HCT116 (cell line): ENCODE data around the gene WBP2NL. TPM values are rescaled to one million over a fixed set of nuclear protein-coding genes. Genes with fewer than 3 reads are reported as not detected.

Experiments used
- ATAC-seq: fragments of 200-7000 bp; cut with Tn5 transposase; 2 replicates; pipeline ENCODE4 v1.9.1; 2020; ENCODE audit warnings: mild to moderate bottlenecking, moderate library complexity
- BruUV-seq: library from RNA; stranded (reverse); fragments of 400-500 nt; replicated peaks from 2 replicates; lab custom pipeline; 2021; lab: Mats Ljungman, UMichigan
- CTCF ChIA-PET: fragments of 300-600 bp; sonication (Branson Sonifier 250); formaldehyde crosslinking; loops from one replicate; lab custom pipeline; 2021; ENCODE audit warnings: antibody characterized with exemption; lab: Charles Lee
- POLR2A ChIA-PET: fragments of 300-600, 350-600 bp; sonication (Branson Sonifier 250); formaldehyde crosslinking; loops from one replicate; lab custom pipeline; 2021; ENCODE audit warnings: antibody characterized with exemption; lab: Charles Lee
- RAD21 ChIA-PET, 2 experiments: fragments of 300-600 bp; sonication (Branson Sonifier 250); formaldehyde crosslinking; loops; one replicate each; lab custom pipeline; 2023; ENCODE audit warnings: low total read pairs in 2 of 2; ENCODE audit not compliant: uncharacterized antibody in 2 of 2, unreplicated experiment in 2 of 2, low non-redundant PET in 1 of 2; lab: Charles Lee
- DNase-seq: peaks from one replicate; pipeline ENCODE4 v3.0.0-alpha.2; 2010; ENCODE audit warnings: low read depth, low spot score
- H2AFZ ChIP-seq: fragments of 200-600 bp; shearing (Covaris generic), sonication (generic); 2 replicates; pipeline ENCODE4 v1.6.1; 2017; ENCODE audit warnings: low read depth, mixed run types, mixed read lengths, antibody characterized with exemption, low read length; ENCODE audit not compliant: poor library complexity, severe bottlenecking
- H3K27ac ChIP-seq: 2 replicates; pipeline ENCODE4 v1.5.1; 2012; ENCODE audit warnings: low read depth, low read length
- H3K27me3 ChIP-seq: fragments of 200-600 bp; sonication (generic); 2 replicates; pipeline ENCODE4 v1.6.1; 2016; ENCODE audit warnings: mixed run types, low read length, mixed read lengths; ENCODE audit not compliant: insufficient read depth
- H3K36me3 ChIP-seq, 2 experiments: fragments of 200-500 bp in 1 of 2; fragments of 200-600 bp in 1 of 2; sonication (Bioruptor generic) in 1 of 2; sonication (generic) in 1 of 2; 2 replicates each; pipeline versions ENCODE4 v1.5.1 to v1.6.1; 2014 to 2016; ENCODE audit warnings: low read length in 2 of 2, inconsistent platforms in 1 of 2, mixed read lengths in 1 of 2, mixed run types in 1 of 2; ENCODE audit not compliant: insufficient read depth in 2 of 2, control insufficient read depth in 1 of 2
- H3K4me1 ChIP-seq, 2 experiments: fragments of 200-600 bp in 1 of 2; sonication (generic) in 1 of 2; 2 replicates each; pipeline versions ENCODE4 v1.5.1 to v1.6.1; 2012 to 2017; ENCODE audit warnings: low read length in 2 of 2, inconsistent platforms in 1 of 2, mild to moderate bottlenecking in 1 of 2, mixed read lengths in 1 of 2, mixed run types in 1 of 2, moderate library complexity in 1 of 2; ENCODE audit not compliant: insufficient read depth in 2 of 2, control insufficient read depth in 1 of 2
- H3K4me2 ChIP-seq: fragments of 200-600 bp; sonication (generic); 2 replicates; pipeline ENCODE4 v1.6.1; 2017; ENCODE audit warnings: mixed run types, low read length, mixed read lengths
- H3K4me3 ChIP-seq, 2 experiments: fragments of 200-600 bp in 1 of 2; sonication (generic) in 1 of 2; replicated peaks in 1 of 2; 2 replicates each; pipeline ENCODE4 v1.5.1; 2011 to 2016; ENCODE audit warnings: low read length in 2 of 2, control low read depth in 1 of 2, low read depth in 1 of 2, mild to moderate bottlenecking in 1 of 2, mixed read lengths in 1 of 2, mixed run types in 1 of 2
- H3K79me2 ChIP-seq: fragments of 200-600 bp; sonication (generic); 2 replicates; pipeline ENCODE4 v1.6.1; 2017; ENCODE audit warnings: mild to moderate bottlenecking, mixed run types, low read length, moderate library complexity, mixed read lengths; ENCODE audit not compliant: insufficient read depth
- H3K9ac ChIP-seq: fragments of 200-600 bp; sonication (generic); 2 replicates; pipeline ENCODE4 v1.6.1; 2016; ENCODE audit warnings: low read length, mixed read lengths
- H3K9me2 ChIP-seq: fragments of 200-600 bp; sonication (generic), shearing (Covaris generic); 2 replicates; pipeline ENCODE4 v1.6.1; 2017; ENCODE audit warnings: mixed run types, mild to moderate bottlenecking, moderate library complexity; ENCODE audit not compliant: insufficient read depth
- H3K9me3 ChIP-seq, 2 experiments: fragments of 200-500 bp in 1 of 2; fragments of 200-600 bp in 1 of 2; sonication (Bioruptor generic) in 1 of 2; sonication (generic) in 1 of 2; 2 replicates each; pipeline ENCODE4 v1.6.1; 2014 to 2017; ENCODE audit warnings: low read length in 2 of 2, mixed read lengths in 2 of 2, inconsistent platforms in 1 of 2, low read depth in 1 of 2, mild to moderate bottlenecking in 1 of 2, mixed run types in 1 of 2, moderate library complexity in 1 of 2; ENCODE audit not compliant: control insufficient read depth in 1 of 2, insufficient read depth in 1 of 2
- H4K20me1 ChIP-seq: fragments of 200-600 bp; sonication (generic), shearing (Covaris generic); 2 replicates; pipeline ENCODE4 v1.6.1; 2017; ENCODE audit warnings: mixed run types, mild to moderate bottlenecking, moderate library complexity; ENCODE audit not compliant: insufficient read depth
- CBX3 ChIP-seq: IDR thresholded peaks from 2 replicates; pipeline ENCODE4 v1.6.1; 2012; ENCODE audit warnings: low read depth
- CEBPB ChIP-seq: IDR thresholded peaks from 2 replicates; pipeline ENCODE4 v1.6.1; 2012; ENCODE audit warnings: low read depth
- RAD21 ChIP-seq: IDR thresholded peaks from 2 replicates; pipeline ENCODE4 v1.6.1; 2012; ENCODE audit warnings: low read depth, mild to moderate bottlenecking
- SIN3A ChIP-seq: IDR thresholded peaks from 2 replicates; pipeline ENCODE4 v1.6.1; 2012; ENCODE audit warnings: low read depth
- SRF ChIP-seq: IDR thresholded peaks from 2 replicates; pipeline ENCODE4 v1.6.1; 2012; ENCODE audit warnings: low read depth
- ZFX ChIP-seq: fragments of 450-650 bp; IDR thresholded peaks from 2 replicates; pipeline ENCODE4 v1.6.1; 2017
- intact Hi-C: fragments of 100-400 bp; cut with micrococcal nuclease; formaldehyde crosslinking; loops from 2 replicates; pipeline ENCODE4 v1.10.0; 2022
- total RNA-seq: library from RNA; stranded (reverse); gene quantifications from one replicate; pipeline ENCODE4 v1.2.1, GENCODE V29; 2021; ENCODE audit not compliant: unreplicated experiment
- TF ChIP-seq, protein P1 (sequence below): IDR thresholded peaks from 2 replicates; pipeline ENCODE4 v1.6.1; 2012
- TF ChIP-seq, protein P2 (sequence below): IDR thresholded peaks from 2 replicates; pipeline ENCODE4 v1.6.1; 2012
- TF ChIP-seq, protein P3 (sequence below), 3 experiments: fragments of 200-600 bp in 1 of 3; sonication (generic) in 1 of 3; IDR thresholded peaks in 2 of 3; conservative IDR thresholded peaks in 1 of 3; 2 replicates each; pipeline ENCODE4 v1.5.1; 2012 to 2017; ENCODE audit warnings: low read depth in 2 of 3, low read length in 2 of 3, antibody characterized with exemption in 1 of 3, borderline replicate concordance in 1 of 3, control low read depth in 1 of 3, mild to moderate bottlenecking in 1 of 3, mixed read lengths in 1 of 3, mixed run types in 1 of 3, moderate library complexity in 1 of 3; ENCODE audit not compliant: insufficient read depth in 1 of 3
- TF ChIP-seq, protein P4 (sequence below): IDR thresholded peaks from 2 replicates; pipeline ENCODE4 v1.6.1; 2012; ENCODE audit warnings: low read depth

Gene WBP2NL
- total RNA-seq, 1 experiment from 2014 or later: not detected

DNA sequence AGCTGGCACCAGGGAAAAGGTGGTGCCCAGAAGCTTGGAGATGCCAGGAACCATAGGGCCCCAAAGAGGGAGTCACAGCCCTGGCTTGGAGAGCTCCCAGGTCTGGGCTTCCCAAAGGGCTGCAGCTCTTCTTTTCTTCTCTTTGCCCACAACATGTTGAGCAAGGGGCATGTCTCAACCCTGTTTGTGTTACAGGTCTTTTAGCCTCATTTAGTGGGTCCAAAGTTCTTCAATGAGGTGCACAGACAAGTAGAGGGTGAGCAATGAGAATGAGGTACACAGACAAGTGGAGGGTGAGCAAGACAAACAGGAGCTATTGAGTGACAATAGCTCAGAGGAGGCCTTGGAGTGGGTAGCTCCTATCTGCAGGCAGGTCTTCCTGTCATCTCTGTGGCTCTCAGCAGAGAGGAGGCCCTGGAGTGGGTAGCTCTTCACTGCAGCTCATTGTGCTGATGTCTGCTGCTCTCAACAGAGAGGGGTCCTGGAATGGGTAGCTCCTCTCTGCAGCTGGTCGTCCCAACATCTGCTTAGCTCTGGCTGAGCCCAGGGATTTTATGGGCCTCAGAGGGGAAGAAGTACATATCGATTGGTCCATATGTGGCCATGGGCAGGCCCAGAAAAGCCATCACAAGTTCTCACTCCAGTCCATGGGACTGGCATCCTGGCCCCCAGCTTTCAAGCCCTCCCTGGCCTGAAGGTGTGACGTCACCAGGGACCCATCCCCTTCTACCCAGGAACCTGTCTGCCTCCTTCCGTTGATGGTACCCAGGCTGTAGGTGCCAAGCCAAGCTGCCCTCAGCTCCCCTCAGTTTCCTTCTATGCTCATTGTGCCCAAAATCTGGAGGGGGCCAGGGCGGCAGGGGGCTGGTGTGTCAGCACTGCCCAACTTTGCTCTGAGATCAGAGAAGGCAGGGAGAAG is 34.9 kb downstream of the WBP2NL start:
- RAD21 ChIA-PET: no interaction called here
- no peak for ATAC-seq
- POLR2A ChIA-PET: no interaction called here
- no peaks in the 10 kb centered on the region for H3K79me2 ChIP-seq
- no peaks in the 10 kb centered on the region for H3K36me3 ChIP-seq
- intact Hi-C loops: no loop called here
- H3K9me2 ChIP-seq: no peaks in the 10 kb centered on the region
- no peak overlapping the region for H2AFZ ChIP-seq
- CTCF ChIA-PET: no interaction called here
- H3K4me3 ChIP-seq: no peak overlapping the region
- H3K27me3 ChIP-seq: no peaks in the 10 kb centered on the region
- TF ChIP-seq RAD21 (no peak), CBX3 (0 out of 2 replicates have a peak, but pooled peaks have one; percentile 20), SRF (no peak)
- TF ChIP-seq, protein P1, sequence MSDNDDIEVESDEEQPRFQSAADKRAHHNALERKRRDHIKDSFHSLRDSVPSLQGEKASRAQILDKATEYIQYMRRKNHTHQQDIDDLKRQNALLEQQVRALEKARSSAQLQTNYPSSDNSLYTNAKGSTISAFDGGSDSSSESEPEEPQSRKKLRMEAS: no peak
- no peak overlapping the region for H3K4me2 ChIP-seq
- H3K4me1 ChIP-seq: no peaks in the 10 kb centered on the region
- no peak overlapping the region for H3K9ac ChIP-seq
- peaks cover 4 to 11% of the 10 kb centered on the region in 2 experiments; a peak in 2 of 4 replicates for H3K9me3 ChIP-seq
- no peak for DNase-seq
- BruUV-seq: no TSS peak
- no peaks in the 10 kb centered on the region for H4K20me1 ChIP-seq
- H3K27ac ChIP-seq: no peak overlapping the region

DNA sequence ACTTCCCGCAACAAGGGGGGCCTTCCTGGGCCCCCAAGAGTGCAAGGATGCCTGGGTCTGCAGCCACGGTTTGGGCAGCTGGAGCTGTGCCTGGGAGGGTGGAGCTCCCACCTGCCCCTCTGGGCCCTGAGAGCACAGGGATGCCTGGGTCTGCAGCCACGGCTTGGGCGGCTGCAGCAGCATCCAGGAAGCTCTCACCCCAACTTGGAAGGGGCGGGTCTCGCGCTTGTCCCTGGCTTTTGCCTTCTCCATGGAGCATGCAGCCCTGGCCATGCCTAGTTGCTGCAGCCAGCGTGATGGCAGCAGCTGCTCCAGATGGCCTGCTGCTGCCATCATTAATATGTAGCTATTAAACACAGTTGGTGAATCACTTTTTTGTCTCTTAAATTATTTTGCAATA is 36.7 kb downstream of the WBP2NL start:
- H3K36me3 ChIP-seq: no peaks in the 10 kb centered on the region
- H3K4me3 ChIP-seq: no peak overlapping the region
- H3K27me3 ChIP-seq: no peaks in the 10 kb centered on the region
- no TSS peak for BruUV-seq
- POLR2A ChIA-PET: no interaction called here
- H4K20me1 ChIP-seq: no peaks in the 10 kb centered on the region
- no peak overlapping the region for H3K9ac ChIP-seq
- no peaks in the 10 kb centered on the region for H3K4me1 ChIP-seq
- ATAC-seq (no peak), DNase-seq (no peak)
- intact Hi-C loops: no loop called here
- RAD21 ChIA-PET: no interaction called here
- no peak overlapping the region for H3K4me2 ChIP-seq
- no peaks in the 10 kb centered on the region for H3K9me2 ChIP-seq
- no peak overlapping the region for H3K27ac ChIP-seq
- H3K9me3 ChIP-seq: peaks cover 4 to 11% of the 10 kb centered on the region in 2 experiments; a peak in 2 of 4 replicates
- H2AFZ ChIP-seq: no peak overlapping the region
- no peaks in the 10 kb centered on the region for H3K79me2 ChIP-seq
- CTCF ChIA-PET: no interaction called here
- TF ChIP-seq, protein P2, sequence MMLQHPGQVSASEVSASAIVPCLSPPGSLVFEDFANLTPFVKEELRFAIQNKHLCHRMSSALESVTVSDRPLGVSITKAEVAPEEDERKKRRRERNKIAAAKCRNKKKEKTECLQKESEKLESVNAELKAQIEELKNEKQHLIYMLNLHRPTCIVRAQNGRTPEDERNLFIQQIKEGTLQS: no peak
- TF ChIP-seq, protein P3, sequence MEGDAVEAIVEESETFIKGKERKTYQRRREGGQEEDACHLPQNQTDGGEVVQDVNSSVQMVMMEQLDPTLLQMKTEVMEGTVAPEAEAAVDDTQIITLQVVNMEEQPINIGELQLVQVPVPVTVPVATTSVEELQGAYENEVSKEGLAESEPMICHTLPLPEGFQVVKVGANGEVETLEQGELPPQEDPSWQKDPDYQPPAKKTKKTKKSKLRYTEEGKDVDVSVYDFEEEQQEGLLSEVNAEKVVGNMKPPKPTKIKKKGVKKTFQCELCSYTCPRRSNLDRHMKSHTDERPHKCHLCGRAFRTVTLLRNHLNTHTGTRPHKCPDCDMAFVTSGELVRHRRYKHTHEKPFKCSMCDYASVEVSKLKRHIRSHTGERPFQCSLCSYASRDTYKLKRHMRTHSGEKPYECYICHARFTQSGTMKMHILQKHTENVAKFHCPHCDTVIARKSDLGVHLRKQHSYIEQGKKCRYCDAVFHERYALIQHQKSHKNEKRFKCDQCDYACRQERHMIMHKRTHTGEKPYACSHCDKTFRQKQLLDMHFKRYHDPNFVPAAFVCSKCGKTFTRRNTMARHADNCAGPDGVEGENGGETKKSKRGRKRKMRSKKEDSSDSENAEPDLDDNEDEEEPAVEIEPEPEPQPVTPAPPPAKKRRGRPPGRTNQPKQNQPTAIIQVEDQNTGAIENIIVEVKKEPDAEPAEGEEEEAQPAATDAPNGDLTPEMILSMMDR (IDR thresholded peaks at IDR 0.05 in 2 of 3, conservative IDR thresholded peaks at IDR 0.05 in 1 of 3; ENCODE audit: borderline replicate concordance in 1 of 3, insufficient read depth in 1 of 3, low read depth in 2 of 3, low read length in 2 of 3): no peak
- TF ChIP-seq, protein P4, sequence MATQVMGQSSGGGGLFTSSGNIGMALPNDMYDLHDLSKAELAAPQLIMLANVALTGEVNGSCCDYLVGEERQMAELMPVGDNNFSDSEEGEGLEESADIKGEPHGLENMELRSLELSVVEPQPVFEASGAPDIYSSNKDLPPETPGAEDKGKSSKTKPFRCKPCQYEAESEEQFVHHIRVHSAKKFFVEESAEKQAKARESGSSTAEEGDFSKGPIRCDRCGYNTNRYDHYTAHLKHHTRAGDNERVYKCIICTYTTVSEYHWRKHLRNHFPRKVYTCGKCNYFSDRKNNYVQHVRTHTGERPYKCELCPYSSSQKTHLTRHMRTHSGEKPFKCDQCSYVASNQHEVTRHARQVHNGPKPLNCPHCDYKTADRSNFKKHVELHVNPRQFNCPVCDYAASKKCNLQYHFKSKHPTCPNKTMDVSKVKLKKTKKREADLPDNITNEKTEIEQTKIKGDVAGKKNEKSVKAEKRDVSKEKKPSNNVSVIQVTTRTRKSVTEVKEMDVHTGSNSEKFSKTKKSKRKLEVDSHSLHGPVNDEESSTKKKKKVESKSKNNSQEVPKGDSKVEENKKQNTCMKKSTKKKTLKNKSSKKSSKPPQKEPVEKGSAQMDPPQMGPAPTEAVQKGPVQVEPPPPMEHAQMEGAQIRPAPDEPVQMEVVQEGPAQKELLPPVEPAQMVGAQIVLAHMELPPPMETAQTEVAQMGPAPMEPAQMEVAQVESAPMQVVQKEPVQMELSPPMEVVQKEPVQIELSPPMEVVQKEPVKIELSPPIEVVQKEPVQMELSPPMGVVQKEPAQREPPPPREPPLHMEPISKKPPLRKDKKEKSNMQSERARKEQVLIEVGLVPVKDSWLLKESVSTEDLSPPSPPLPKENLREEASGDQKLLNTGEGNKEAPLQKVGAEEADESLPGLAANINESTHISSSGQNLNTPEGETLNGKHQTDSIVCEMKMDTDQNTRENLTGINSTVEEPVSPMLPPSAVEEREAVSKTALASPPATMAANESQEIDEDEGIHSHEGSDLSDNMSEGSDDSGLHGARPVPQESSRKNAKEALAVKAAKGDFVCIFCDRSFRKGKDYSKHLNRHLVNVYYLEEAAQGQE: no peak
- no peak for TF ChIP-seq ZFX
- no peak for TF ChIP-seq CEBPB
- no peak for TF ChIP-seq SIN3A
